Measurements from ENCODE around the gene LRRC4C.

- TF ChIP-seq, protein P1, sequence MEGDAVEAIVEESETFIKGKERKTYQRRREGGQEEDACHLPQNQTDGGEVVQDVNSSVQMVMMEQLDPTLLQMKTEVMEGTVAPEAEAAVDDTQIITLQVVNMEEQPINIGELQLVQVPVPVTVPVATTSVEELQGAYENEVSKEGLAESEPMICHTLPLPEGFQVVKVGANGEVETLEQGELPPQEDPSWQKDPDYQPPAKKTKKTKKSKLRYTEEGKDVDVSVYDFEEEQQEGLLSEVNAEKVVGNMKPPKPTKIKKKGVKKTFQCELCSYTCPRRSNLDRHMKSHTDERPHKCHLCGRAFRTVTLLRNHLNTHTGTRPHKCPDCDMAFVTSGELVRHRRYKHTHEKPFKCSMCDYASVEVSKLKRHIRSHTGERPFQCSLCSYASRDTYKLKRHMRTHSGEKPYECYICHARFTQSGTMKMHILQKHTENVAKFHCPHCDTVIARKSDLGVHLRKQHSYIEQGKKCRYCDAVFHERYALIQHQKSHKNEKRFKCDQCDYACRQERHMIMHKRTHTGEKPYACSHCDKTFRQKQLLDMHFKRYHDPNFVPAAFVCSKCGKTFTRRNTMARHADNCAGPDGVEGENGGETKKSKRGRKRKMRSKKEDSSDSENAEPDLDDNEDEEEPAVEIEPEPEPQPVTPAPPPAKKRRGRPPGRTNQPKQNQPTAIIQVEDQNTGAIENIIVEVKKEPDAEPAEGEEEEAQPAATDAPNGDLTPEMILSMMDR (IDR thresholded peaks at IDR 0.05) = no peak
- TF ChIP-seq ZFX (IDR thresholded peaks at IDR 0.05; ENCODE audit: borderline replicate concordance) = no peak
Measured at GRCh38 chr11:40132912-40133311, 1326.5 kb downstream of the LRRC4C start.

Data from 22Rv1 (cell line).